HG03103 (cell line): ENCODE results near the gene DHRS1.
A peak's percentile ranks its signal among the peaks of the same experiment; 100 is the strongest.

ENCODE experiments used
- ATAC-seq: cut with Tn5 transposase; IDR thresholded peaks from one replicate; pipeline ENCODE4 v1.9.1; 2021; ENCODE audit warnings: low read depth; ENCODE audit not compliant: unreplicated experiment

DHRS1 gene

GRCh38 chr14:24286996-24287395 is 12.6 kb downstream of the DHRS1 start:
- ATAC-seq: no peak

DNA sequence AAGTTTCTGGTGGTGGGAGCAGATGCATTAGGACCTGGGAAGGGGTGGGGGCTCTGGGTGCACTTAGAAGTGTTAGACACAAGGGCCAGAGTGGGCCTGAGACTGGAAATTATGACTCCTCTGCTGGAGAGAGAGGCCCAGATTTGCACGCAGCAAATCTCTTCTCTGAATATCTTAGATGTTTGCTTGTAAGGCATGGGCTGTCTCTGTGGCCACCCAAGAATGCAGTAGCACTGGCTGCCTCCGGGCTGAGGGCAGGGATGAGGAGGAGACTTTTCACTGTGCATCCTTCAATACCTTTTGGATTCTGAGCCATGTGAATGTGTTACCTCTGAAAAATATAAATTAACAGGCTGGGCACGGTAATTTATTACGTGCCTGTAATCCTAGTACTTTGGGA is 14.2 kb downstream of the DHRS1 start:
- no peak for ATAC-seq

GRCh38 chr14:24284501-24285035 is 15.0 kb downstream of the DHRS1 start:
- no peak for ATAC-seq

DNA sequence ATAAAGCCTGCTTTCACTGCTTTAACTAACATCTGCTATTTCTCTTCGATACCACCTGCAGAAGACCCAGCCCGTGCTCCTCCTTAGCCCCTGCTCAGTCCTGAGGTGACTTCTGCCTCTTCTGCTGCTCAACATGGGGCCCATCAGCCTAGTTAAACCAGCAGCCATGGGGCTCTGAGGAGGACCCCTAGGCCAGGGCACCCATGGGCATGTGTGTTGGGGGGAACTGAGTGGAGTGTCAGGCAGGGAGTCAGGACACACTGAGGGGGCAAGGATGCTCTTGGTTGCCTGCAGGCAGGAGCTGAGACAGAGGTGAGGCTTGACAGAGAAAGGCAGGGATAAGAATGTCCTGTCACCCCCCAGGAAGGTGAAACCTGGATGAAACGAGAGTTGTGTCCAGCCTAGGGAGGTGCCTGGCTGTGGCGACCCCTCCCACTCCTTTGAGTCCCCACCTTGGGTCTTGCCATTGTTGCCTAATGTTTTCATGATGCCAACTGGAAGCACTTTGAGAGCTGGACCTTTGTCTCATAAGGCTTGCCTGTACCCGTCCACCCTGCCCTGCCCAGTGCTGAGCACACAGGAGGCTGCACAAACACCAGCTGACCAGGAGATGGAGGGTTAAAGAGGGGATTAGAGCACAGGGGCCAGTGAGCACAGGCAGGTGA is 15.7 kb downstream of the DHRS1 start:
- no peak for ATAC-seq

DNA sequence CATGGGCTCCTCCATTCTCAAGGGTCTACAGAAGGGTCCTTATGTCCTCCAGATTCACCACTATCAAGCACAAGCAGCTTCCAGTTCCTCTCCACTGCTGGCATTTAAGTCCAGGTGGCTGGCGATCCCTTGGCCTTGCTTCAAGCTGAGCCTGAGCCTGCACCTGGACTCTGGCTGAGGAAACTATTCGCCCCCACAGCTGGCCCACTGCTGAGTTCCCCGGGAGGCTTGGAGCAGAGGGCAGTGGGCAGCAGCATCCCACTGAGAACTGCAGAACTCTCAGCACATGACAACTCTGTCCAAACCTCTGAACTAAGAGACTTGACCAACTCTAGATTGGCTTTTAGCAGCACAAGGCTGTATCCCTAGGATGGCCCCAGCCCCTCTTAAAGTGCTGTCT is 16.8 kb downstream of the DHRS1 start:
- ATAC-seq: no peak

GRCh38 chr14:24281636-24282035 is 17.9 kb downstream of the DHRS1 start:
- no peak for ATAC-seq

DNA sequence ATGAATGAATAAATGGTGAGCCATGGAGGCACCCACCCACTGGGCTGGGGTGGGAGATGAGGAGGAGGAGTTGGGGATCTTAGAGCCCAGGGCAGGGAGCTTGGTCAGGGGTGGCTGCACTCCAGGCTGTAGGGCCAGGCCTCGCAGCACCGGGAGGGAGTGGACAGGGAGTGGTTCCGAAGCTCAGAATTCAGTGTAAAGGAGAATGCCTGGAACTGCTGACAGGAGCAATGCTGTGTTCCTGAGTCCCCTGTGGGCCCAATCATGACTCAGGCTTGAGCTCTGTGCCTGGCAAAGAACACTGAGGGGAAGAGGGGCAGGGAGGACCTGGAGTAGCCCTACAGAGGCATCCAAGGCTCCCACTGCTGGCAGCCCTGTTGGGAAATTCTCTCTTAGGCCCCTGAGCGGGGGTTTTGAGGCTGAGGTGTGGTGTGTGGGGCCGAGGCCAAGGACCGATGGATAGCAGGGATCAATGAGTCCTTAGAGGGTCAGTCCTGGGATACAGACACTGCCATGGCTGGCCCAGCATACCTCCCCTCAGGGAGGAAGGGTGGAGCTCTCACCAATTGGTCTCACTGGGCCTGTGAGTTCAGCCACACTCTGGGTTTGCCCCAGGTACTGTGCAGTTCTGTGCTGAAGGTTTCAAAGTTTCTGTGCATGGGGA is 18.7 kb downstream of the DHRS1 start:
- ATAC-seq: no peak

GRCh38 chr14:24279301-24280186 is 20.0 kb downstream of the DHRS1 start:
- ATAC-seq: no peak

DNA sequence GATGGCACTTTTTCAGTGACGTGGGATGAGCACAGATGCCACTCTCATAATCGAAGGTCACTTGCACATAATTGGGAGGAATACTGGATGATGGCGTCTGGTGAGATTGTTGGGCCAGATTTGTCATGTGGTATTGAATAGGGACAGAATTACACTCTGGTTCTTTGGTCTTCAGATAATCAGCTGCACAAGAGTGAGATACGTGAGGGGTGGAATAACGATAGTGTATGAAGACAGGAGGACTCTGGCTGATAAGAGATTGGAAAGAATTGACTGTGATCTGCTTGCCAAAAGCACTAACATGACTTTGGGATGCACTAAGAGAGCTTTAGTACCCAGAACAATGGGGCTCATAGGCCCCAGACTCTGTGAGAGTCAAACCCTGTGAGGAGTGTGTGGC is 21.2 kb downstream of the DHRS1 start:
- ATAC-seq: no peak

GRCh38 chr14:24277606-24278321 is 21.8 kb downstream of the DHRS1 start:
- ATAC-seq: no peak

DNA sequence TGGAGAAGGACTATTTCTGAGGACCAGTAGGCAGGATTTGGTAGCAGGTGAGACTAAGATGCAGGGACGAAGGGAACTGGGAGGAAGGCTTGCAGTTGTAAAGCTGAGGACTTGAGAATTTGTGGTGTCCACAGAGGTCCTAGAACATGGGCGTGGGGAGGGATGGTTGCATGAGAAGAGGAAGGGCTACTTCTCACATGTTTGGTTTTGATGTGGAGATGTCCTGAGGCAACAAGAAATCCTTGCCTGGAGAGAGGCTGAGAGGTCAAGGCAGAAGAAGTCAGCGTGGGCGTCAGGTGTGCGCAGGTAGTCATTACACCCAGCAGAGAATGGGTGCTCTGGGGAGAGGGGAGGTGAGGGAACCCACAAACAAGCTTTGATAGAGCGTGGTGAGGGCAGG is 22.5 kb downstream of the DHRS1 start:
- ATAC-seq: no peak

GRCh38 chr14:24274101-24274543 is 25.5 kb downstream of the DHRS1 start:
- peak; percentile 37 for ATAC-seq

DNA sequence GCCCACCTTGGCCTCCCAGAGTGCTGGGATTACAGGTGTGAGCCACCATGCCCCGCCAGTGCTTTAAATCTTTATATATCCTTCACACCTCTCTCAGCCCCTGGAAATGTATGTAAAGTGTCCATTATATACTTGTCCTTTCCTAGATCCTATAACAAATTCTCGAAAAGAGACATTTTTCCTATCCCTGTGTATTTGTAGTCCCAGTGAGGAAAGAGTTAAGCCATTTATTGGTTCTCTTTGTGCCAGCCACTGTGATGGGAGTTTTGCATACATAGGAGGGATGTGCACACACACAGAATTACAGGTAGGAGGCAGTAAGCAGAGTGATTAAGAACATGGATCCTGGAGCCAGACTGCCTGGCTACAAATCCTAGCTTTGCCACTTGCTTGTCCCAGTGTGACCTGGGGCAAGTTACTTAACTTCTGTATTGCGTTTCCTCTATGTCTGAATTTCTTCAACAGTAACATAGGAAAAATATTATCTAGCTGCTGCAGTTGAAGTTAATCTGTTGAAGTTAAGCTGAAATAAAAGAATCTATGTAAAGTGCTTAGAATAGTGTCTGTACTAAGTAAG is 26.1 kb downstream of the DHRS1 start:
- no peak for ATAC-seq

- no peak for ATAC-seq
These were observed 27.1 kb downstream of the DHRS1 start for GRCh38 chr14:24272467-24272866.

DNA sequence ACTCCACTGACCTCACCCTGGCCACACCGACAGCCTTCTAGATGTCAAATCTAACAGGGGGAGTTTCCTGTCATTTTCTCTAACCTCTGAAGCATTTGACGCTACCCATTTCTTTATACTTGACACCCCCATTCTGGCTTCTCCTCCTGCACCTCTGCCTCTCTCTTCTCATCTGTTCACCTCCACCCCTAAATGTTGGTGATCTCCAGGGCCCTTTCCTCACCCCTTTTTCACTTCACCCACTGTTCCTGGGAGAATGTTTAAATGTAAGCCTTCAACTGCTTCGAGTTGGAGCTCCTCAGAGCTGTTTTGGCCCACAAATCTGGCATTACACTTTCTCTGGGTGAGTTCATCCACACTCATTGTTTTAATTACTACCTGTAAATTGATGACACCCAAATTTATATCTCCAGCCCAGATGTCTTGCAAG is 27.7 kb downstream of the DHRS1 start:
- ATAC-seq: no peak

DNA sequence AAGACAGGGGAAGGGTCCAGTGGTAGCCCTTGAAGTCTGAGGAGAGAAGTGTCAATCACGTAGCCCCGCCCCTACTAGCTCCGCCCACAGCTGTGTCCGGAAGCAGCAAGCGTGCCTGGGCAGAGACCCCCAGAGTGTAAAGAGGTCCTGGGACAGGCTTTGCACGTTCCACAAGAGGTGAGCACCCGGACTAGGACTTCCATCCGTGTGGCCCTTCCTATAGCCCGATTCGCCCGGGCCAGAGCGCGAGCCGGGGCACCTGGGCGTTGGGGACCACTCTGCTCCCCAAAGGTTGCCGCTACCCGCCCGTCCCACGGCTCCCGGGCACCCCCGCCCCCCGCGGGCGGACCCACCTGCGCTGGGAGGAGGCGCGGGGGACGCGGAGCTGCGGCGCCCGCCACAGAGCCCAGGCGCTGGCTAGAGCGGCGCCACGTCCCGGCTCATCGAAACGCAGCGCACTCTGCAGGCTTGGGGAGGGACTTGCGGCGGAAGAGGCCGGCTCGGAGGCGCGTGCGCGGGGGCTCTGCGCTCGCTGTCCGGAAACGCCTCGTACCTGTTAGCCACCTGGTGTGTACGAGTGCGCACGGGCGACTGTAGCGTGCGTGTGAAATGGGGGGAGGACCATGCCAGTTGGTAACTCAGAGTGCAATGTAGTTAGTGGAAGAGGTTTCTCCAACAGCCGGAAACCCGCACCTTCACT is 28.3 kb downstream of the DHRS1 start, which contains the start of gene RABGGTA:
RABGGTA (minus strand) TSS at position 464 of the 700 bp plus-strand sequence. CDS start 482 bp downstream, outside the sequence.
- ATAC-seq: peak; percentile 79

DNA sequence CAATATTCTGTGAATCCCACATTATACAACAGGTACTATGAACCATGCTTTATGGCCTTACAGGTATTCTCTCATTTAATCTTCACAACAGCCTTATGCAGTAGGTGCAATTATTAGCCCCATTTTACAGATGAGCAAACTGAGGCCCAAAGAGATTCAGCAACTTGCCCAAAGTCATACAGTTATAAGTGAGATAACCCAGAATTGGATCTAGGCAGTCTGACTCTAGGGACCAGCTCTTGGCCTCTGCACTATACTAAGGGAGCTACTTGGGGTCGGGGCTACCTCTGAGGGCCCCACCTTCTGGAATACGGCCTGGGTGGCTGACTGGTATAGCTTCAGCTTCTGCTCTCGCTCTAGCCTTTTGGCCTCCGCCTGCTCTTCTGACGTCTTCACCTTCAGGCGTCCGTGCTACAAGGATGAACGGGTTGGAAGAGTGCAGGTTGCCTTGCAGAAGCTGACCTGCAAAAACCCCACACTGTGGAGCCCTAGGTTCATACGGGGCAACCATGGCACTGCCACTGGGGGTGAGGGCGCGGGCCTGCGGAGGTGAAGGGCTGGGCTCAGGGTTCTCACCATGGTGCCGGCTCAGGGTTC is 28.9 kb downstream of the DHRS1 start:
- no peak for ATAC-seq

DNA sequence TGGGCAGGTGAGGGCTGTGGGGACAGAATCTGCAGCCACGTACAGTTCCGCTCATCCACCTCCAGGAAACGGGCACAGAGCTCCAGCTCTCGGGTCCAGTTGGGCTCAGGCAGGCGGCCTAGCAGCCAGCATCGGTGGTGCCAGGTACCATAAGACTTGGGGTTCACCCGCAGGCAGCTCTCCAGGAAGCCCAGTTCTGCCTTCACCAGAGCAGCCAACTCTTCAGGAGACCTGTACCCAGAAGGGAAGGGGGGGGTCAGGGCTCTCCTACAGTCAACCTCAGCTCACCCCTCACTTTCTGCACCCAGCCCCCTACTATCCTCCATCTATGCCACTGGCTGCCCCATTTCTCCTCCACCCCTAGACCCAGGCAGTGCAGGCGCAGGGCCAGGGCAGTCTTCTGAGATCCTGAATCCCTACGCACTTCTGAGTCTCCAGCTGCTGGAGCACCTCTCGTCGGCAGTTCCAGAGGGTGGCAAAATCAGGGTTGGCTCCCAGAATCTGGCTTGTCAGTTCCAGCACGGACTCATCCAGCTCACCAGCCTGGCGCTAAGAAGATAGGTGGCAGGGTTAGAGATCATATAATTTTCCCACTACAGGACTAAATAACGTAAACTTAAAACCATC is 29.6 kb downstream of the DHRS1 start:
- no peak for ATAC-seq

DNA sequence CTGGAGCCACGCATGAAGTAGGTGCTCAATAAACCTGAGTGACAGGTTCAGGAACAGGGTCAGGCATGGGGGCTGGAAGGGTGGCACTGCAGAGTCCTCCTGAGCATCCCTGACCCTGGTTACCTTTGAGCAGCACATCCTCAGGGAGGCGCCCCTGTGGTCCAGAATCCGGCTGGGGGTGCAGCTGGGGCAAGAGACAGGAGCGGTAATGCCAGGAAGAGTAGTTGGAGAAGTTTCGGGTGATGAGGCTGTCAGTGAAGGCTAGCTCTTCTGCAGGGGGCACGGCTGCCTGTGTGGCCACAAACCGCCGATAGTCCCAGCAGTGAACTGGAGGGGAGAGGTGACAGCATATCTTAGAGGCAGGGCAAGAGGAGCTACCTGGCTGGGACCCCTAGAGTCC is 30.2 kb downstream of the DHRS1 start:
- ATAC-seq: no peak
